Measurements from ENCODE around the gene ZNF385A.
A peak's percentile ranks its signal among the peaks of the same experiment; 100 is the strongest.

The ZNF385A gene

GRCh38 chr12:54415221-54415929, 30.8 kb upstream of the ZNF385A start:
- DNase-seq (ENCODE audit: low spot score): no peak

- DNase-seq (ENCODE audit: low spot score): no peak
These were observed 29.0 kb upstream of the ZNF385A start for GRCh38 chr12:54413284-54414190.

- DNase-seq (ENCODE audit: low spot score): no peak
These were observed 28.3 kb upstream of the ZNF385A start for GRCh38 chr12:54412786-54413185.

GRCh38 chr12:54412348-54412747, 27.8 kb upstream of the ZNF385A start:
- no peak for DNase-seq (ENCODE audit: low spot score)

- DNase-seq (ENCODE audit: low spot score): no peak
These were observed 27.1 kb upstream of the ZNF385A start for GRCh38 chr12:54411391-54412241.

- no peak for DNase-seq (ENCODE audit: low spot score)
These were observed 24.7 kb upstream of the ZNF385A start for GRCh38 chr12:54409267-54409666.

GRCh38 chr12:54407183-54407905, 22.8 kb upstream of the ZNF385A start:
- DNase-seq (ENCODE audit: low spot score): no peak

GRCh38 chr12:54405573-54405972, 21.0 kb upstream of the ZNF385A start:
- no peak for DNase-seq (ENCODE audit: low spot score)

GRCh38 chr12:54405106-54405505, 20.6 kb upstream of the ZNF385A start:
- no peak for DNase-seq (ENCODE audit: low spot score)

- DNase-seq (ENCODE audit: low spot score): peak; percentile 60
These were observed 19.8 kb upstream of the ZNF385A start for GRCh38 chr12:54404061-54405004.

- no peak for DNase-seq (ENCODE audit: low spot score)
These were observed 16.6 kb upstream of the ZNF385A start for GRCh38 chr12:54401119-54401518.

- DNase-seq (ENCODE audit: low spot score): peak; percentile 91
These were observed 14.7 kb upstream of the ZNF385A start for GRCh38 chr12:54398995-54399793.

- no peak for DNase-seq (ENCODE audit: low spot score)
These were observed 13.7 kb upstream of the ZNF385A start for GRCh38 chr12:54398218-54398617.

- no peak for DNase-seq (ENCODE audit: low spot score)
These were observed 12.6 kb upstream of the ZNF385A start for GRCh38 chr12:54397157-54397556.

- DNase-seq (ENCODE audit: low spot score): no peak
These were observed 11.0 kb upstream of the ZNF385A start for GRCh38 chr12:54395545-54395944.

- DNase-seq (ENCODE audit: low spot score): no peak
These were observed 10.5 kb upstream of the ZNF385A start for GRCh38 chr12:54394986-54395385.

- DNase-seq (ENCODE audit: low spot score): peak; percentile 75
These were observed 9.8 kb upstream of the ZNF385A start for GRCh38 chr12:54394281-54394719.

- no peak for DNase-seq (ENCODE audit: low spot score)
These were observed 9.2 kb upstream of the ZNF385A start for GRCh38 chr12:54393743-54394142.

GRCh38 chr12:54393207-54393609, 8.7 kb upstream of the ZNF385A start:
- no peak for DNase-seq (ENCODE audit: low spot score)
